ENCODE data around the gene UBE2I. TPM values are rescaled to one million over a fixed set of nuclear protein-coding genes. Genes with fewer than 3 reads are reported as not detected.
"Not testable (repeated sequence)": the region's sequence is repeated elsewhere in the genome, so short reads cannot be mapped to it uniquely, and the experiment has no call there.

Gene UBE2I
- total RNA-seq, 4 donors from 2014 or later, result 28.9 to 80.4 (median 41.7) TPM

- in situ Hi-C loops (cut with MboI; ENCODE audit: low sequenced_read_pairs in 4 of 4) (no loop called here), intact Hi-C loops (cut with DNase I; ENCODE audit: low total_unique reads) (no loop called here)
- Histone ChIP-seq H3K36me3 (no peaks in the 10 kb centered on the region), H3K4me3 (no peak overlapping the region), H3K9me3 (no peaks in the 10 kb centered on the region), H3K27me3 (peaks cover 61 to 75% (median 68%) of the 10 kb centered on the region in 3 donors), H3K4me1 (no peaks in the 10 kb centered on the region), H3K27ac (no peak overlapping the region)
- ATAC-seq (no peak), DNase-seq (no peak)
- TF ChIP-seq POLR2A (IDR thresholded peaks at IDR 0.05), result no peak
- TF ChIP-seq, protein P1, sequence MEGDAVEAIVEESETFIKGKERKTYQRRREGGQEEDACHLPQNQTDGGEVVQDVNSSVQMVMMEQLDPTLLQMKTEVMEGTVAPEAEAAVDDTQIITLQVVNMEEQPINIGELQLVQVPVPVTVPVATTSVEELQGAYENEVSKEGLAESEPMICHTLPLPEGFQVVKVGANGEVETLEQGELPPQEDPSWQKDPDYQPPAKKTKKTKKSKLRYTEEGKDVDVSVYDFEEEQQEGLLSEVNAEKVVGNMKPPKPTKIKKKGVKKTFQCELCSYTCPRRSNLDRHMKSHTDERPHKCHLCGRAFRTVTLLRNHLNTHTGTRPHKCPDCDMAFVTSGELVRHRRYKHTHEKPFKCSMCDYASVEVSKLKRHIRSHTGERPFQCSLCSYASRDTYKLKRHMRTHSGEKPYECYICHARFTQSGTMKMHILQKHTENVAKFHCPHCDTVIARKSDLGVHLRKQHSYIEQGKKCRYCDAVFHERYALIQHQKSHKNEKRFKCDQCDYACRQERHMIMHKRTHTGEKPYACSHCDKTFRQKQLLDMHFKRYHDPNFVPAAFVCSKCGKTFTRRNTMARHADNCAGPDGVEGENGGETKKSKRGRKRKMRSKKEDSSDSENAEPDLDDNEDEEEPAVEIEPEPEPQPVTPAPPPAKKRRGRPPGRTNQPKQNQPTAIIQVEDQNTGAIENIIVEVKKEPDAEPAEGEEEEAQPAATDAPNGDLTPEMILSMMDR (IDR thresholded peaks at IDR 0.05 in 4 of 5, conservative IDR thresholded peaks at IDR 0.05 in 1 of 5), result no peak
These were observed 19.4 kb upstream of the UBE2I start for GRCh38 chr16:1290063-1290501.

GRCh38 chr16:1290860-1291575, 18.4 kb upstream of the UBE2I start:
- ATAC-seq, result no peak
- no peak overlapping the region for H3K4me3 ChIP-seq
- DNase-seq, result no peak
- no peaks in the 10 kb centered on the region for H3K4me1 ChIP-seq
- TF ChIP-seq, protein P1 (IDR thresholded peaks at IDR 0.05 in 4 of 5, conservative IDR thresholded peaks at IDR 0.05 in 1 of 5), result no peak
- no peak for TF ChIP-seq POLR2A (IDR thresholded peaks at IDR 0.05)
- in situ Hi-C loops (cut with MboI; ENCODE audit: low sequenced_read_pairs in 4 of 4), result no loop called here
- intact Hi-C loops (cut with DNase I; ENCODE audit: low total_unique reads), result no loop called here
- H3K27ac ChIP-seq, result no peak overlapping the region
- no peaks in the 10 kb centered on the region for H3K36me3 ChIP-seq
- H3K9me3 ChIP-seq, result no peaks in the 10 kb centered on the region
- H3K27me3 ChIP-seq, result peaks cover 54 to 66% (median 66%) of the 10 kb centered on the region in 3 donors

GRCh38 chr16:1291576-1291974, 17.9 kb upstream of the UBE2I start:
- Histone ChIP-seq H3K9me3 (no peaks in the 10 kb centered on the region), H3K27ac (no peak overlapping the region), H3K4me1 (peaks cover under 1% of the 10 kb centered on the region in 2 donors), H3K27me3 (peaks cover 48 to 62% (median 61%) of the 10 kb centered on the region in 3 donors), H3K36me3 (no peaks in the 10 kb centered on the region), H3K4me3 (no peak overlapping the region)
- TF ChIP-seq POLR2A (IDR thresholded peaks at IDR 0.05), result no peak
- TF ChIP-seq, protein P1 (IDR thresholded peaks at IDR 0.05 in 4 of 5, conservative IDR thresholded peaks at IDR 0.05 in 1 of 5), result no peak
- intact Hi-C loops (cut with DNase I; ENCODE audit: low total_unique reads), result no loop called here
- in situ Hi-C loops (cut with MboI; ENCODE audit: low sequenced_read_pairs in 4 of 4), result no loop called here
- ATAC-seq (peak in 1 of 2 donors; percentile 50), DNase-seq (no peak)

GRCh38 chr16:1292208-1292607, 17.2 kb upstream of the UBE2I start:
- H3K36me3 ChIP-seq; H3K4me1 ChIP-seq; DNase-seq; intact Hi-C loops (cut with DNase I; ENCODE audit: low total_unique reads); ATAC-seq; in situ Hi-C loops (cut with MboI; ENCODE audit: low sequenced_read_pairs in 4 of 4); H3K9me3 ChIP-seq; H3K27ac ChIP-seq; H3K4me3 ChIP-seq: not testable (repeated sequence)
- peaks cover 44 to 56% (median 55%) of the 10 kb centered on the region in 3 donors for H3K27me3 ChIP-seq

GRCh38 chr16:1292808-1293207, 16.6 kb upstream of the UBE2I start:
- H3K27ac ChIP-seq; in situ Hi-C loops (cut with MboI; ENCODE audit: low sequenced_read_pairs in 4 of 4); H3K4me1 ChIP-seq; ATAC-seq; H3K36me3 ChIP-seq; intact Hi-C loops (cut with DNase I; ENCODE audit: low total_unique reads); H3K9me3 ChIP-seq; H3K4me3 ChIP-seq; DNase-seq: not testable (repeated sequence)
- peaks cover 38 to 50% (median 49%) of the 10 kb centered on the region in 3 donors for H3K27me3 ChIP-seq
